HCT116 (cell line): ENCODE results near the gene RALB. TPM values are rescaled to one million over a fixed set of nuclear protein-coding genes. Genes with fewer than 3 reads are reported as not detected.

Experiments
- ATAC-seq: fragments of 200-7000 bp; cut with Tn5 transposase; 2 replicates; pipeline ENCODE4 v1.9.1; 2020; ENCODE audit warnings: mild to moderate bottlenecking, moderate library complexity
- BruUV-seq: library from RNA; stranded (reverse); fragments of 400-500 nt; replicated peaks from 2 replicates; lab custom pipeline; 2021; lab: Mats Ljungman, UMichigan
- CTCF ChIA-PET: fragments of 300-600 bp; sonication (Branson Sonifier 250); formaldehyde crosslinking; loops from one replicate; lab custom pipeline; 2021; ENCODE audit warnings: antibody characterized with exemption; lab: Charles Lee
- POLR2A ChIA-PET: fragments of 300-600, 350-600 bp; sonication (Branson Sonifier 250); formaldehyde crosslinking; loops from one replicate; lab custom pipeline; 2021; ENCODE audit warnings: antibody characterized with exemption; lab: Charles Lee
- RAD21 ChIA-PET, 2 experiments: fragments of 300-600 bp; sonication (Branson Sonifier 250); formaldehyde crosslinking; loops; one replicate each; lab custom pipeline; 2023; ENCODE audit warnings: low total read pairs in 2 of 2; ENCODE audit not compliant: uncharacterized antibody in 2 of 2, unreplicated experiment in 2 of 2, low non-redundant PET in 1 of 2; lab: Charles Lee
- DNase-seq: peaks from one replicate; pipeline ENCODE4 v3.0.0-alpha.2; 2010; ENCODE audit warnings: low read depth, low spot score
- H2AFZ ChIP-seq: fragments of 200-600 bp; shearing (Covaris generic), sonication (generic); 2 replicates; pipeline ENCODE4 v1.6.1; 2017; ENCODE audit warnings: low read depth, mixed run types, mixed read lengths, antibody characterized with exemption, low read length; ENCODE audit not compliant: poor library complexity, severe bottlenecking
- H3K27ac ChIP-seq: 2 replicates; pipeline ENCODE4 v1.5.1; 2012; ENCODE audit warnings: low read depth, low read length
- H3K27me3 ChIP-seq: fragments of 200-600 bp; sonication (generic); 2 replicates; pipeline ENCODE4 v1.6.1; 2016; ENCODE audit warnings: mixed run types, low read length, mixed read lengths; ENCODE audit not compliant: insufficient read depth
- H3K36me3 ChIP-seq, 2 experiments: fragments of 200-500 bp in 1 of 2; fragments of 200-600 bp in 1 of 2; sonication (Bioruptor generic) in 1 of 2; sonication (generic) in 1 of 2; 2 replicates each; pipeline versions ENCODE4 v1.5.1 to v1.6.1; 2014 to 2016; ENCODE audit warnings: low read length in 2 of 2, inconsistent platforms in 1 of 2, mixed read lengths in 1 of 2, mixed run types in 1 of 2; ENCODE audit not compliant: insufficient read depth in 2 of 2, control insufficient read depth in 1 of 2
- H3K4me1 ChIP-seq, 2 experiments: fragments of 200-600 bp in 1 of 2; sonication (generic) in 1 of 2; 2 replicates each; pipeline versions ENCODE4 v1.5.1 to v1.6.1; 2012 to 2017; ENCODE audit warnings: low read length in 2 of 2, inconsistent platforms in 1 of 2, mild to moderate bottlenecking in 1 of 2, mixed read lengths in 1 of 2, mixed run types in 1 of 2, moderate library complexity in 1 of 2; ENCODE audit not compliant: insufficient read depth in 2 of 2, control insufficient read depth in 1 of 2
- H3K4me2 ChIP-seq: fragments of 200-600 bp; sonication (generic); 2 replicates; pipeline ENCODE4 v1.6.1; 2017; ENCODE audit warnings: mixed run types, low read length, mixed read lengths
- H3K4me3 ChIP-seq, 2 experiments: fragments of 200-600 bp in 1 of 2; sonication (generic) in 1 of 2; replicated peaks in 1 of 2; 2 replicates each; pipeline ENCODE4 v1.5.1; 2011 to 2016; ENCODE audit warnings: low read length in 2 of 2, control low read depth in 1 of 2, low read depth in 1 of 2, mild to moderate bottlenecking in 1 of 2, mixed read lengths in 1 of 2, mixed run types in 1 of 2
- H3K79me2 ChIP-seq: fragments of 200-600 bp; sonication (generic); 2 replicates; pipeline ENCODE4 v1.6.1; 2017; ENCODE audit warnings: mild to moderate bottlenecking, mixed run types, low read length, moderate library complexity, mixed read lengths; ENCODE audit not compliant: insufficient read depth
- H3K9ac ChIP-seq: fragments of 200-600 bp; sonication (generic); 2 replicates; pipeline ENCODE4 v1.6.1; 2016; ENCODE audit warnings: low read length, mixed read lengths
- H3K9me2 ChIP-seq: fragments of 200-600 bp; sonication (generic), shearing (Covaris generic); 2 replicates; pipeline ENCODE4 v1.6.1; 2017; ENCODE audit warnings: mixed run types, mild to moderate bottlenecking, moderate library complexity; ENCODE audit not compliant: insufficient read depth
- H3K9me3 ChIP-seq, 2 experiments: fragments of 200-500 bp in 1 of 2; fragments of 200-600 bp in 1 of 2; sonication (Bioruptor generic) in 1 of 2; sonication (generic) in 1 of 2; 2 replicates each; pipeline ENCODE4 v1.6.1; 2014 to 2017; ENCODE audit warnings: low read length in 2 of 2, mixed read lengths in 2 of 2, inconsistent platforms in 1 of 2, low read depth in 1 of 2, mild to moderate bottlenecking in 1 of 2, mixed run types in 1 of 2, moderate library complexity in 1 of 2; ENCODE audit not compliant: control insufficient read depth in 1 of 2, insufficient read depth in 1 of 2
- H4K20me1 ChIP-seq: fragments of 200-600 bp; sonication (generic), shearing (Covaris generic); 2 replicates; pipeline ENCODE4 v1.6.1; 2017; ENCODE audit warnings: mixed run types, mild to moderate bottlenecking, moderate library complexity; ENCODE audit not compliant: insufficient read depth
- ATF3 ChIP-seq: IDR thresholded peaks from 2 replicates; pipeline ENCODE4 v1.6.1; 2012
- CBX3 ChIP-seq: IDR thresholded peaks from 2 replicates; pipeline ENCODE4 v1.6.1; 2012; ENCODE audit warnings: low read depth
- CTCF ChIP-seq, 3 experiments: fragments of 200-600 bp in 1 of 3; sonication (generic) in 1 of 3; IDR thresholded peaks in 2 of 3; conservative IDR thresholded peaks in 1 of 3; 2 replicates each; pipeline ENCODE4 v1.5.1; 2012 to 2017; ENCODE audit warnings: low read depth in 2 of 3, low read length in 2 of 3, antibody characterized with exemption in 1 of 3, borderline replicate concordance in 1 of 3, control low read depth in 1 of 3, mild to moderate bottlenecking in 1 of 3, mixed read lengths in 1 of 3, mixed run types in 1 of 3, moderate library complexity in 1 of 3; ENCODE audit not compliant: insufficient read depth in 1 of 3
- EGR1 ChIP-seq: IDR thresholded peaks from 2 replicates; pipeline ENCODE4 v1.6.1; 2012; ENCODE audit warnings: low read depth
- ELF1 ChIP-seq: IDR thresholded peaks from 2 replicates; pipeline ENCODE4 v1.6.1; 2012; ENCODE audit warnings: low read depth, borderline replicate concordance
- EZH2 ChIP-seq: fragments of 200-600 bp; sonication (generic); IDR thresholded peaks from 2 replicates; pipeline ENCODE4 v1.6.1; 2017; ENCODE audit warnings: antibody characterized with exemption, mixed run types
- EZH2phosphoT487 ChIP-seq: fragments of 200-600 bp; IDR thresholded peaks from 2 replicates; pipeline ENCODE4 v1.6.1; 2018; ENCODE audit warnings: antibody characterized with exemption, borderline replicate concordance
- FOSL1 ChIP-seq: IDR thresholded peaks from 2 replicates; pipeline ENCODE4 v1.6.1; 2012; ENCODE audit warnings: low read depth
- JUND ChIP-seq: IDR thresholded peaks from 2 replicates; pipeline ENCODE4 v1.6.1; 2012
- MAX ChIP-seq: IDR thresholded peaks from 2 replicates; pipeline ENCODE4 v1.6.1; 2012
- POLR2A ChIP-seq: IDR thresholded peaks from 2 replicates; pipeline ENCODE4 v1.7.0; 2011; ENCODE audit warnings: borderline replicate concordance; ENCODE audit not compliant: insufficient read depth, insufficient read length; ENCODE audit errors: extremely low read depth
- POLR2AphosphoS5 ChIP-seq: IDR thresholded peaks from 2 replicates; pipeline ENCODE4 v1.6.1; 2011; ENCODE audit warnings: mild to moderate bottlenecking, low read depth, low read length, moderate library complexity
- RAD21 ChIP-seq: IDR thresholded peaks from 2 replicates; pipeline ENCODE4 v1.6.1; 2012; ENCODE audit warnings: low read depth, mild to moderate bottlenecking
- REST ChIP-seq: IDR thresholded peaks from 2 replicates; pipeline ENCODE4 v1.6.1; 2012; ENCODE audit warnings: low read depth
- SIN3A ChIP-seq: IDR thresholded peaks from 2 replicates; pipeline ENCODE4 v1.6.1; 2012; ENCODE audit warnings: low read depth
- SP1 ChIP-seq: IDR thresholded peaks from 2 replicates; pipeline ENCODE4 v1.6.1; 2012; ENCODE audit warnings: low read depth
- YY1 ChIP-seq: IDR thresholded peaks from 2 replicates; pipeline ENCODE4 v1.6.1; 2011; ENCODE audit warnings: low read length, low read depth, moderate library complexity, mild to moderate bottlenecking; ENCODE audit not compliant: insufficient replicate concordance; ENCODE audit errors: extremely low read depth
- ZBTB33 ChIP-seq: IDR thresholded peaks from 2 replicates; pipeline ENCODE4 v1.6.1; 2011; ENCODE audit warnings: mild to moderate bottlenecking, low read length, moderate library complexity; ENCODE audit not compliant: insufficient replicate concordance; ENCODE audit errors: extremely low read depth
- ZFX ChIP-seq: fragments of 450-650 bp; IDR thresholded peaks from 2 replicates; pipeline ENCODE4 v1.6.1; 2017
- intact Hi-C: fragments of 100-400 bp; cut with micrococcal nuclease; formaldehyde crosslinking; loops from 2 replicates; pipeline ENCODE4 v1.10.0; 2022
- total RNA-seq: library from RNA; stranded (reverse); gene quantifications from one replicate; pipeline ENCODE4 v1.2.1, GENCODE V29; 2021; ENCODE audit not compliant: unreplicated experiment

RALB gene
- total RNA-seq, 1 experiment from 2014 or later = 42.8 TPM

- no peaks in the 10 kb centered on the region for H4K20me1 ChIP-seq
- POLR2A ChIA-PET = no interaction called here
- no peak overlapping the region for H3K4me2 ChIP-seq
- H3K27ac ChIP-seq = no peak overlapping the region; the same call in 1 of the 2 replicates
- ATAC-seq = no peak
- no peak overlapping the region for H3K9ac ChIP-seq
- no peaks in the 10 kb centered on the region for H3K9me2 ChIP-seq
- TF ChIP-seq POLR2A (no peak), SIN3A (no peak), EGR1 (no peak), SP1 (no peak), REST (no peak), FOSL1 (no peak), YY1 (no peak), EZH2phosphoT487 (no peak), ZFX (no peak), ZBTB33 (no peak), RAD21 (no peak), JUND (no peak), CBX3 (no peak), ELF1 (no peak), POLR2AphosphoS5 (no peak), CTCF (IDR thresholded peaks at IDR 0.05 in 2 of 3, conservative IDR thresholded peaks at IDR 0.05 in 1 of 3; ENCODE audit: borderline replicate concordance in 1 of 3, insufficient read depth in 1 of 3, low read depth in 2 of 3, low read length in 2 of 3) (no peak), MAX (no peak), ATF3 (no peak), EZH2 (no peak)
- no TSS peak for BruUV-seq
- intact Hi-C loops = loop anchor here (5.0 kb wide), 2 partner anchors 63 to 613 kb away; partner anchors contain the start of gene RALB
- no peaks in the 10 kb centered on the region for H3K27me3 ChIP-seq
- H3K79me2 ChIP-seq = no peaks in the 10 kb centered on the region
- no peaks in the 10 kb centered on the region for H3K9me3 ChIP-seq
- no peak for DNase-seq
- H3K36me3 ChIP-seq = no peaks in the 10 kb centered on the region
- RAD21 ChIA-PET = no interaction called here
- peaks cover 2 to 19% of the 10 kb centered on the region in 2 experiments; a peak in 3 of 4 replicates for H3K4me1 ChIP-seq
- no peak overlapping the region for H3K4me3 ChIP-seq
- no peak overlapping the region for H2AFZ ChIP-seq
- CTCF ChIA-PET = interaction anchor here (1.7 kb wide), 1 partner anchor 28 kb away, joined by 6 read pairs; no protein-coding TSS in a partner anchor
Measured at GRCh38 chr2:120314690-120315366, 62.2 kb downstream of the RALB start.
